HG02678 (cell line): Measurements from ENCODE around the gene SCYL1.
"Not testable (repeated sequence)": the region's sequence is repeated elsewhere in the genome, so short reads cannot be mapped to it uniquely, and the experiment has no call there.

Experiments
- ATAC-seq: cut with Tn5 transposase; IDR thresholded peaks from one replicate; pipeline ENCODE4 v1.9.1; 2021; ENCODE audit warnings: mild to moderate bottlenecking, moderate library complexity; ENCODE audit not compliant: unreplicated experiment

The SCYL1 gene

GRCh38 chr11:65504674-65505465, 20.0 kb upstream of the SCYL1 start:
- ATAC-seq: no peak

- ATAC-seq: no peak
These were observed 19.2 kb upstream of the SCYL1 start for GRCh38 chr11:65505466-65506289.

- ATAC-seq: no peak
These were observed 18.6 kb upstream of the SCYL1 start for GRCh38 chr11:65506290-65506771.

GRCh38 chr11:65506772-65507505, 17.9 kb upstream of the SCYL1 start:
- ATAC-seq: peak; percentile 36

GRCh38 chr11:65512311-65512710, 12.6 kb upstream of the SCYL1 start:
- ATAC-seq: not testable (repeated sequence)

GRCh38 chr11:65516135-65516968, 8.5 kb upstream of the SCYL1 start:
- no peak for ATAC-seq

- ATAC-seq: not testable (repeated sequence)
These were observed 5.8 kb upstream of the SCYL1 start for GRCh38 chr11:65518941-65519549.

- not testable (repeated sequence) for ATAC-seq
These were observed 2.9 kb upstream of the SCYL1 start for GRCh38 chr11:65521777-65522521.

GRCh38 chr11:65522718-65523630, 1.9 kb upstream of the SCYL1 start:
- ATAC-seq: not testable (repeated sequence)

GRCh38 chr11:65523631-65523968, 1.3 kb upstream of the SCYL1 start:
- ATAC-seq: not testable (repeated sequence)

GRCh38 chr11:65524014-65524740, 706 bp upstream of the SCYL1 start:
- ATAC-seq: peak; percentile 5

GRCh38 chr11:65525546-65526480, 930 bp downstream of the SCYL1 start:
- ATAC-seq: no peak

- no peak for ATAC-seq
These were observed 1.9 kb downstream of the SCYL1 start for GRCh38 chr11:65526744-65527143.

GRCh38 chr11:65528819-65529350, 4.0 kb downstream of the SCYL1 start:
- ATAC-seq: no peak

GRCh38 chr11:65529475-65530156, 4.7 kb downstream of the SCYL1 start:
- ATAC-seq: no peak

GRCh38 chr11:65530157-65530496, 5.2 kb downstream of the SCYL1 start:
- ATAC-seq: no peak
